ENCODE data around the gene UBAC2.
"Not testable (repeated sequence)": the region's sequence is repeated elsewhere in the genome, so short reads cannot be mapped to it uniquely, and the experiment has no call there.

UBAC2 gene

GRCh38 chr13:99249178-99249577 lies 48.5 kb downstream of the UBAC2 start:
- not testable (repeated sequence) for DNase-seq (ENCODE audit: low read depth)

GRCh38 chr13:99249606-99250005 lies 49.0 kb downstream of the UBAC2 start:
- DNase-seq (ENCODE audit: low read depth), result not testable (repeated sequence)

GRCh38 chr13:99250982-99251825 lies 50.5 kb downstream of the UBAC2 start:
- no peak for DNase-seq (ENCODE audit: low read depth)

- no peak for DNase-seq (ENCODE audit: low read depth)
These were observed 51.3 kb downstream of the UBAC2 start for GRCh38 chr13:99251921-99252320.

- no peak for DNase-seq (ENCODE audit: low read depth)
These were observed 54.2 kb downstream of the UBAC2 start for GRCh38 chr13:99254830-99255229.

- DNase-seq (ENCODE audit: low read depth), result no peak
These were observed 54.6 kb downstream of the UBAC2 start for GRCh38 chr13:99255271-99255670.

- DNase-seq (ENCODE audit: low read depth), result no peak
These were observed 55.6 kb downstream of the UBAC2 start for GRCh38 chr13:99256283-99256682.

- DNase-seq (ENCODE audit: low read depth), result peak; percentile 53
These were observed 56.1 kb downstream of the UBAC2 start for GRCh38 chr13:99256709-99257108.

GRCh38 chr13:99257291-99257690 lies 56.6 kb downstream of the UBAC2 start:
- no peak for DNase-seq (ENCODE audit: low read depth)

GRCh38 chr13:99258210-99258860 lies 57.7 kb downstream of the UBAC2 start, which contains the start of gene GPR18:
GPR18 (minus strand) TSS chr13:99258379; CDS start chr13:99255872, 2,507 bp downstream.
- no peak for DNase-seq (ENCODE audit: low read depth)

- DNase-seq (ENCODE audit: low read depth), result no peak
These were observed 58.3 kb downstream of the UBAC2 start for GRCh38 chr13:99258946-99259345.

- DNase-seq (ENCODE audit: low read depth), result no peak
These were observed 59.6 kb downstream of the UBAC2 start for GRCh38 chr13:99260216-99260615.

GRCh38 chr13:99261059-99261458 lies 60.4 kb downstream of the UBAC2 start:
- DNase-seq (ENCODE audit: low read depth), result no peak

GRCh38 chr13:99263126-99263785 lies 62.6 kb downstream of the UBAC2 start:
- no peak for DNase-seq (ENCODE audit: low read depth)

GRCh38 chr13:99264051-99264450 lies 63.4 kb downstream of the UBAC2 start:
- DNase-seq (ENCODE audit: low read depth), result no peak

- no peak for DNase-seq (ENCODE audit: low read depth)
These were observed 64.6 kb downstream of the UBAC2 start for GRCh38 chr13:99265162-99265800.

- DNase-seq (ENCODE audit: low read depth), result no peak
These were observed 65.3 kb downstream of the UBAC2 start for GRCh38 chr13:99265821-99266426.

- no peak for DNase-seq (ENCODE audit: low read depth)
These were observed 66.2 kb downstream of the UBAC2 start for GRCh38 chr13:99266827-99267226.

GRCh38 chr13:99267927-99268326 lies 67.3 kb downstream of the UBAC2 start:
- no peak for DNase-seq (ENCODE audit: low read depth)

GRCh38 chr13:99268822-99269221 lies 68.2 kb downstream of the UBAC2 start:
- no peak for DNase-seq (ENCODE audit: low read depth)

GRCh38 chr13:99269627-99270241 lies 69.1 kb downstream of the UBAC2 start:
- no peak for DNase-seq (ENCODE audit: low read depth)

All from GM04503 (cell line).